ENCODE results near the gene TRAPPC12.
"Not testable (repeated sequence)": the region's sequence is repeated elsewhere in the genome, so short reads cannot be mapped to it uniquely, and the experiment has no call there.

TRAPPC12 gene

DNA sequence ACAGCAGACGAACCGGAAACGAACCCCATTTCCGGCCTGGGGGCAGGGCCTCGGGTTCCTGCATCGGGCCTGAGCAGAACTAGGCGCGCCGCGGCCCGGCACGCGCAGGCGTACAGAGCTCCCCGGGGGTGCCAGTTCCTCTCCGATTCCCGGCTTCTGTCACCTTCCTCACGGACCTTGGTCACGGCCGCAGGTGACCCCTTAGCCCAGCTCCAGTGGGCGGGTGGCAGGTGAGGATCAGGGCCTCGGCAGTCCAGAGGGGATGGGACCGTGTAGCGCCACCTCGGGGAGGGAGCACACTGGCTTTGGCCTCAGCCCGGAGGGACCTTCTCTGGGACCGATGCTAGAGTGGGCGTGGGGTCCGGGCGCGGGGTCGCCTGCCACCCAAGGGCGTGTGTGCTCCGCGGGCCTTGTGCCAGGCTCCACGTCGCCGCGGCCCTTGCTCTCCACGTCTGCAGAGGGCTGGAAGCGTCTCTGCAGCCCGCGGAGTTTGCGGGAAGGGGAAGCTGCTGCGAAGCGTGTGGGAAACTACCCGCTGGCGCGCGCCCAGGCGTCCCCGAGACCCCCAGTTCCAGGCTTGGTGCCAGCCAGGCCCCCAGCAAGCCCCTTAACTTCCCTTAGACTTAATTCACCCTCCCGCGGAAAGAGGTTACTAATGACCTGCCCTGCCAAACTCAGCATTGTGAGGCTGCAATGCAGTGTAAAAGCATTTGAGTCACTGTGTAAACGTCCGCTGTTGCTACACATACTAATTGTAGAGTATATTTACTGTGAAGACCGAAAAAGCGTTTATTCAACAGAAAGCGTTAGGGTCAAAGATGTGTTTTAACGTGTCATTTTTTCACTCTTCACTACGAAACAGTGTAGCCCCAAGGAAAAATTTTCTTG lies at the start of gene TRAPPC12:
Gene TRAPPC12 (plus strand): TSS at position 48 of the 888 bp plus-strand sequence. CDS start 7,930 bp downstream, outside the sequence.
- peak; percentile 93 for DNase-seq (ENCODE audit: low spot score)

DNA sequence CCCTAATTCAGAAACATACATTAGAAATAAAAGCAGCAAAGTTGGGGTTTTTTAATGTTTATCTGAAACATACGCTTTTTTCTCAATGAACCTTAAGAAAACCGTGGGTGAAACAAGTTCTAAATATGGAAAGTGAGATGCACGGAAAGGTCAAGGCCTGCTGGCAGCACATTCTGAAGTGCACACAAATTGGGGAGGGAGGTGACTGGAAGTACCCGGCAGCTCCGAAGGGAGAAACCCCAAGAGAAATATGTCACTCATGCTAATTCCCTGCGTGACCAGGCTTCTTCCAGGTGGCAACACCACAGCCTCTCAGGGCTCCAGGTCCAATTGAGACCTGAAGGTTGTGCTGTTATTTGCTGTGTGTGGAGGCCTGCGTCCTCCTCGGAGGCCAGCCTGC lies 47.4 kb upstream of the TRAPPC12 start:
- DNase-seq (ENCODE audit: low spot score), result no peak

DNA sequence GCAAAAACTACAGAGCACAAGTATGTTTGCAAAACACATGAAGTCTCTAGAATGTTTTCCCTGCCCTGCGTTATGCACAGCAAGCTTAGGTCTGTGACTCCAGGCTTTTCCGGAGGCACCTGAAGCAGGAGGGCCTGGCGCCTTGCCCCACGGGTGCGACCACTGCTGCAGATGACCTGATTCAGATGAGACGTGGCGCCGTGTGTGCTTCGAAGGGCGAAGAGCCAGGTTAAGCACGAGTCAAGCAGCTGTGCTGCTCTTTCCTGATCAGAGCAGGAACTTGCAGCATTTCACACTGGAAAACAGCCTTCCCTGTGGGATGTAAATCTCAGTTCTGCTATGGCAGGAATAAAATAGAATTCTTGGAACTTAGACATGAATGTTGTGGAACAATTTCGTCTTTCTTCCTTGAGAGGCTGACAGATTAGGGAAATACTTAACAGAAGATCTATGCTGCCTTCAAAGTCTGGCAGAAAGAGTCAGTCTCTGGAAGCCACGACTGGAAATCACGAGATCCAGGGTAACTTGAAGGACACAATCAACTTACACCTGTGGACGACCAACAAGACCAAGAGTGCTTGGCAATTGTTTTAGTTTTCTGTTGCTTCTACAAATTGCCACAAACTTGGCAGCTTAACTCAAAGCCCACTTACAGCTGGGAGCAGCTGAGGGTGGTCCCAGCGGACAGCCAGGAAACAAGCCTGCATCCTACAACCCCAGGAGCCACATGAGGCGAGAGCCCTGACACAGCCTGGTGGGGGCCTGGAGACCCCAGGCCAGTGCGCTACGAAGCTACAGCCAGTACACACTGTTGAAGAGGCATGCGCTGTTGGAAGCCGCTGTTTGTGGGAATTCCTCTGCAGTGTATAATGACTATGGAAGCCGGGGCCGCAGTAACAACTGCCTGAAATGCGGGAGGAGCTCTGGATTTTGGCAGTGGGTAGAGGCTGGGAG lies 44.8 kb upstream of the TRAPPC12 start:
- DNase-seq (ENCODE audit: low spot score), result no peak

DNA sequence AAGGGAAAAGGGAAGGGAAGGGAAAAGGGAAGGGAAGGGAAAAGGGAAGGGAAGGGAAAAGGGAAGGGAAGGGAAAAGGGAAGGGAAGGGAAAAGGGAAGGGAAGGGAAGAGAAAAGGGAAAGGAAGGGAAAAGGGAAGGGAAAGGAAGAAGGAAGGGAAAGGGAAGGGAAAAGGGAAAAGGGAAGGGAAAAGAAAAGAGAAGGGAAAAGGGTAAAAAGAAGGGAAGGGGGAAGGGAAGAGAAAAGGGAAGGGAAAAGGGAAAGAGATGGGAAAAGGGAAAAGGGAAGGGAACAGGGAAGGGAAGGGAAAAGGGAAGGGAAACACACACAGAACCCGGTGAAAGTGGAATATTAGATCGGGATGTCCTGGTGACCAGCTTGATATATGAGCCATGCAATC lies 42.6 kb upstream of the TRAPPC12 start:
- no peak for DNase-seq (ENCODE audit: low spot score)

DNA sequence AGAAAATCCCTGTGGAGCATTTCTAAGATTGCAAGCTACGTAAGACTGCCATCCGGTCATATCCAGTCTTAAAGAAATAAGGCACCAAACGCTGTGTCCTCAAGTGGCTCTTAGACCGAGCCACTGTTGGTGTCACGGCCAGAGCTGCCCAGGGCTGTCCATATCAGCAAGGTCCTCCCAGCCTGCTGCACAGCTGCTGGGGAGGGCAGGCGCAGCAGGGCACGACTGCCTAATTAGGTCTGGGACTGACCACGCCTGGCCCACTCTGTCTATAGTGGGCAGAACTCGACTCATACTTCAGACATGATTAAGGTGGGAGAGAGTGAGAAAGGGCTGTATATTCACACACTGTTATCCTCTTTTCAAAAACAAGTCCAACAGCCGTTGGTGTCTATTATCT lies 41.2 kb upstream of the TRAPPC12 start:
- no peak for DNase-seq (ENCODE audit: low spot score)

DNA sequence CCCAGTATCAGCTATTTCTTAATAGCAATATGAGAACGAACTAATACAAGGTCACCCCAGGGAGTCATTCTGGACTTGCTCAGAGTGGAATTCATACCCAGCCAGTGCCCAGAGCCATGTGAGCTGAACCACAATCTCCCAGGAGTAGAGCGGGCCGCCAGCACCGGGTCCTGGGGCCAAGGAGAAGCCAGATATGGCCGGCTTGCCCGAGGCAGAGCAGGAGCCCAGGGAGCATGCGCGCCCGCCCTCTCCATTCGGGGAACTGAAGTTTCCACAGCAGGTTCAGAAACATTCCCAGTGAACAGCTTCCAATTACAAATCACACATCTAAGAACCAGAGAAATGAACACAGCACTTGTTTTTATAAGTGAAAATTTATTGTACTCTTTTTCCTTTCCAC lies 39.4 kb upstream of the TRAPPC12 start:
- no peak for DNase-seq (ENCODE audit: low spot score)

DNA sequence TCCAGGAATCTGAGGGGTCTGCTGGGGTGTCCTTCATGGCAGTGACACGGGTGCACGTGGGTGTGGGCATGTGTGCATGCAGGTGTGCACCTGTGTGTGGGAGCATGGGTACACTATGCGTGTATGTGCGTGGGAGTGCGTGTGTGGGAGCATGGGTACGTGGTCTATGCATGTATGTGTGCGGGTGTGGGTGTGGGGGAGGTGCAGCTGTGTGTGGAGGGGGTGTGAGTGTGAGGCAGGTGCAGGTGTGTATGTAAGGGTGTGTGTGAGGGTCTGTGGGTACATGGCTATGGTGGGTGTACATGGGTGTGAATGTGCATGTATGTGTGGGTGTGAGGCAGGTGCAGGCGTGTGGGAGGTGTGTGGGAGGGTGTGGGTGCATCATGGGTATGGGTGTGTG lies 38.2 kb upstream of the TRAPPC12 start:
- DNase-seq (ENCODE audit: low spot score), result no peak

DNA sequence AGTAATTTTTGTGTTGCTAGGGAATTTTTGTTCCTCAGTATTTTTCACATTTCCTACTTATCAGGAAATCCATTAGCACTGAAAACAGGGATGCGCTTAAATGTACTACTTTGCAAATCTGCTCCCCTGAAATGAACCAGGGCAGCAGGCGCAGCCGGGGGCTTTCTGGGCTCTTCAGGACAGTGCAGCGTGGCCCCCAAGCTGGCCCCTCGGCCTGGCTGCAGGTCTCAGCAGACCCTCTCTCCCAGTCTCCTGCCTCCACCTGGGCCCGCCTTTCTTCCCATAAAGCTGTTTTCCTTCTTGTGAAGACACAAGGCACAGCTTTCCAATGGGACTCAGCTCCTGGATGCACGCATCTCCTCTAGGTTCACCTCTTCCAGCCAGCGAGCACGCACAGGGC lies 37.2 kb upstream of the TRAPPC12 start:
- DNase-seq (ENCODE audit: low spot score), result no peak

DNA sequence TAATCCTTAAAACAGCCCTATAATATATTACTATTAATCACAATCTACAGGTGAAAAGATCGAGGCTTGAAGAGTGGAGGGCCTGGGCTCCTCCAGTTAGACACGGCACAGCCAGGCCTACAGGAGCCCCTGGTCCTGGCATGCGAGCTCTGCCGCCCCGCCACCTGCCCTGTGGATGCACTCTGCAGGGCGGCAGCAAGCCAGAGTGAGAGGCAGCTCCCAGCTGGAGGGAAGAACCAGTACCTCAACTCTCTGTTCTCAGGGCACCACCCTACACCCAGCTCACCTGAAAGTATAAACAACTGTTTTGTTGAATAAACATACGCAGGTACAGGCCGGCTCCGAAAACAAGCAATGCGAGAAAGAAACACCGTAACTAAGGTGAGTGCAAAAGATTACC lies 36.5 kb upstream of the TRAPPC12 start:
- DNase-seq (ENCODE audit: low spot score), result no peak

DNA sequence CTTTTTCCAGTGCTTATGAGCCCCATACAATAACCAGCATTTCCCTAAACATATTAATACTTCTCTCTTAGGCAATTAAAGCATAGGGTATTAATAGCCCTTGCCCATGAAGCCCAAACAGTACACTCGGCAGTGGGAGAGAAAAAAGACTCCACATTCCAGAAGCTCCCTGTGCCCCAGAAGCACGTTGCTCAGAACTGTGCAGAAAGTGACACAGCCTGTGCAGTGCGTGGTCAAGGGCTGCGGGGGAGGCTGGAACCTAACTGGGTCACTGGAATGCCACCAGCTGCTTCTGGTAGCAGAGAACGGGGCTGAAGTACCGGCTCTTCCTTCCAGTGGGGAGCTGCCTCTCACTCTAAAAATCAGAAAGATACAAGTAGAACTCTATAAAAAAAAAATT lies 34.6 kb upstream of the TRAPPC12 start:
- DNase-seq (ENCODE audit: low spot score), result no peak

DNA sequence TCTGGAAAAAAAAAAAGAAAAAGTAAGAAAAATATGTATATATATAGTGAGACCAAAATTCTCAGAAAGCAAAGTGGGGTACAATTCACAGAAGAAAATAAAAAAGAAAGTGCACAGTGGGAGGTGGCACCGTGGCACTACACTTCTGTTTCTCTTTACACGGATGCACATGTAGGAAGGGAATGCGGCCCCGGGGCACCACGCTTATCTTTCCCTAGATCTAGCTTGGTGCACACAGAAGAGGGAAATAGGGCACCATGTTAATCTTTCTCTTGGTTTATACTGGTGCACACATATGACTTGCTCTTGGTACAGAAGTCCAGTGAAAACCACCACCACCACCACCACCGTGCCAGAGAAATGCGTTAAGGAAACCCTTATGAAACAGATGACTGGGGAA lies 33.9 kb upstream of the TRAPPC12 start:
- no peak for DNase-seq (ENCODE audit: low spot score)

DNA sequence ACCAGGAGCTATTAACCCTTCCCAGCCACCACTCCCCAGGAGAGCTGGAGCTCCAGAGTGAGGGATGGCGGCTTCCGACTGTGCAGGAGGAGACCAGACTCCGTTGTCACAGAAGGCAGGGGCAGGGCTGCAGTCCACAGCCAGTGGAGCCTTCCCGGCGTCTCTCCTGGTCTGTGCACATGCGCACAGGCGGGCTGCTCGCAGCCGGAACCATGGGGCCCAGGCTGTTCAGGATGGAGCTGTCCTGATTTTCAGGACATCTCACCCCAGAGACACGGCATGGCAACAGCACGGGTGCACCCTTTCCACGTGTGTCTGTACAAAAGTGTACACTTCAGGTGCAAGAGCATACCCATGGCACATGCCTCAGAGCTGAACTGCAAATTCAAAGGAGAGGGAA lies 30.7 kb upstream of the TRAPPC12 start:
- DNase-seq (ENCODE audit: low spot score), result no peak

DNA sequence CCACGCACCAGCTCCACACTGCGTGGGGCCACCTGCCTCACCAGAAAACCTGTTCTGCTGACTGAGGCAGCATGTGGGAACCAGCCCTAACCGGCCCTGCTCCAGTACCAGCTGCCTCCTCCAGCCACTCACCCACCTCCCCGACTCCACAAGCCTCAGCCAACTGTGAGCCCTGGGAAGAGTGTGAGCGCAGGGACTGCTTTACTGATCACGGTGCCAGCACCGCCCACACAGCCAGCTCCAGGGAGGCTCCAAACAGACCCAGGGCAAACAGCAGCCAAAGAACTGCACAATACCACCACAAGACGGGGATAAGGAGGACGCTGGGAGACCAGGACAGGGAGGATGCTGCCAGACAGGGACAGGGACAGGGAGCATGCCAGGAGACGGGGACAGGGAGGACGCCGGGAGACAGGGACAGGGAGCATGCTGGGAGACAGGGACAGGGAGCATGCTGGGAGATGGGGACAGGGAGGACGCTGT lies 30.2 kb upstream of the TRAPPC12 start:
- DNase-seq (ENCODE audit: low spot score), result no peak

DNA sequence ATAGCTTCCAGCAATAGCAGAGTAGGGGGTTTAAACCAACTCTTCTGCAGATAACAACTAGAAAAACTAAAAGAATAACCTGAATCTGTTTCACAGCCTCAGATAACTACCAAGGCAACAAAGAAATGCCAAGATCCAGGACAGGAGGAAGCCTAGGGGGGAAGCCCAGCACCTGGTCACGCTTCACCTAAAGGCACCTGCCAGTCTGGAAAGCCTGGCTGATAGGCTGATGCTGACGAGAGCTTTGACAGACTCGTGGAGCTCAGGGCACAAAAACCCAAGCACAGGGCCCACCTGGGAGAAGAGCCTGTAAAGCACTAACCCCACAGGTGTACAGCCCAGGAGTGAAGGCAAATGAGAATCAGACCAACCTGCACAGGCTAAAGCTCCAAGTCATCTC lies 24.5 kb upstream of the TRAPPC12 start:
- DNase-seq (ENCODE audit: low spot score), result no peak

DNA sequence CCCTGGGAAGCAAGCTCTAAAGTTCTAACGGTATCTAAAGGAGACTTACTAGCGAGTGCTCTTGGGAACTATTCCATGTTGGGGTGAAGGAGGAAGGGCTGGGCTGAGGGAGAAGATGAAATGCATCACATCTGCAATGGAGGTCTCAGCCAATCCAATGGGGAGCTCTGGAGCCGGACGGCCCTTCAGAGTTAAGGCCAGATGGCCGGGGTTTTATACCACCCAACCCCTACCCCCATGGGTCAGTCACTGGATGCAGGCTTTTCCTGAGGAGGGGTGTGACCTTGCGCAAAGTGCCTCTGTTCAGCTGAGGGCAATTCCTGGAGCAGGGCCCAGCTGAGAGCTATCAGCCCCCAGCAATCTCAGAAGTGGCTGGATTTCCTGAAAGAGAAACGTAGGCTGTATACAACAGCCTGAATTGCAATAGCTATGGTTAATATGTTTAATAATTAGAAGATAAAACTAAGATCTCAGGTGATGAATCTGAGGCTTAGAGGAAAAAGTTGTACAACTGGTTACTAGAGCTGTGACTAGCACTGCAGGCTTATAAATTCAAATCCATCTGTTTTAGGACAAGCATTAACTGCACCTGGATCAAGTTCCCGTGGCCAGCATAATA lies 23.4 kb upstream of the TRAPPC12 start:
- DNase-seq (ENCODE audit: low spot score), result no peak

DNA sequence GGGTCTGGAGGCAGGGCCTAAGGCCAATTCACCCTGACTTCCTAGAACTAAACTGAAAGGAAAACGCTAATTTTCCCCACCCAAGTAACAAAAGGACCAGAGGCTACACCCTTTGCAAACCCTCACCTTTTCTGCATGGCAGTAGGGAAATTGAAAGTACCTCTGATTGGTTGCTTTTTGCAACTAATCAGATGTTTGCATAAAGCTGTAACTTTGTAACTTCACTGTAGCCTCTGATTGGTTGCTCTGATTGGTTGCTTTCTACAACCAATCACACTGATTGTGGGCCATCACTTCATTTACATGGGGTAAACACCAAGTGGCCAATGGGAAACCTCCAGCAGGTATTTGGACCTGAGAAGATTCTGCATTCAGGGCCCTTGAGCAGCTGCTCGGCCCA lies 22.7 kb upstream of the TRAPPC12 start:
- DNase-seq (ENCODE audit: low spot score), result no peak

DNA sequence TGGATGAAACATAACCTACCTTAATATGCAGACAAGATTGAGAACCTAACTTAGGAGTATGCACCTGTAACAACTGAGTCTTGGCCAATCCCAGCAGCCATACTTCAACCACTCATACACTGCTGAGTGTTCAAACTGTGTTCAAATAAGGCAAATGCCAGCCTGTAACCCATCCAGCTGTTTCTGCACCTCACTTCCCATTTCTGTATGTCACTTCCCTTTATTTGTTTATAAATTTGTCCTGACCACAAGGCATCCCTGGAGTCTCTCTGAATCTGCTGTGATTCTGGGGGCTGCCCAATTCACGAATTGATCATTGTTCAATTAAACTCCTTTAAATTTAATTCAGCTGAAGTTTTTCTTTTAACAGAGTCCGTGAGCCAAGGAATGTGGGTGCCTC lies 22.0 kb upstream of the TRAPPC12 start:
- not testable (repeated sequence) for DNase-seq (ENCODE audit: low spot score)

DNA sequence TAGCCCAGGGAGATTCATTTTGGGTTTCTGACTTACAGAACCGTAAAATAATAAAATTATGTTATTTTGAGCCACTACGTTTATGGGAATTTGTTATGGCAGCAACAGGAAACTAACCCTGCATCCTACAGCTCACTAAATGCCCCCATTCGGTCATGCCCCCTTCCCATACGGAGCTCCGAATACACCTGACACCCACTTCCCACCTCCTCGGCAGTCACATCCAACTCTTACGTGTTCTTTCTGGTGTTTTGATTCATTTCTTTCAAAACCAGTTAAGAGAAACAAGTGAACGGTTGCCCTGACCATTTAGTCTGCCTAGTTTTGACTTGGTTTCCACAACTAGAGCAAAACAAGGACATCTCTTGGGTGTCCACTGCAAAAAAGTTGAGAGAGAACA lies 21.6 kb upstream of the TRAPPC12 start:
- DNase-seq (ENCODE audit: low spot score), result no peak

DNA sequence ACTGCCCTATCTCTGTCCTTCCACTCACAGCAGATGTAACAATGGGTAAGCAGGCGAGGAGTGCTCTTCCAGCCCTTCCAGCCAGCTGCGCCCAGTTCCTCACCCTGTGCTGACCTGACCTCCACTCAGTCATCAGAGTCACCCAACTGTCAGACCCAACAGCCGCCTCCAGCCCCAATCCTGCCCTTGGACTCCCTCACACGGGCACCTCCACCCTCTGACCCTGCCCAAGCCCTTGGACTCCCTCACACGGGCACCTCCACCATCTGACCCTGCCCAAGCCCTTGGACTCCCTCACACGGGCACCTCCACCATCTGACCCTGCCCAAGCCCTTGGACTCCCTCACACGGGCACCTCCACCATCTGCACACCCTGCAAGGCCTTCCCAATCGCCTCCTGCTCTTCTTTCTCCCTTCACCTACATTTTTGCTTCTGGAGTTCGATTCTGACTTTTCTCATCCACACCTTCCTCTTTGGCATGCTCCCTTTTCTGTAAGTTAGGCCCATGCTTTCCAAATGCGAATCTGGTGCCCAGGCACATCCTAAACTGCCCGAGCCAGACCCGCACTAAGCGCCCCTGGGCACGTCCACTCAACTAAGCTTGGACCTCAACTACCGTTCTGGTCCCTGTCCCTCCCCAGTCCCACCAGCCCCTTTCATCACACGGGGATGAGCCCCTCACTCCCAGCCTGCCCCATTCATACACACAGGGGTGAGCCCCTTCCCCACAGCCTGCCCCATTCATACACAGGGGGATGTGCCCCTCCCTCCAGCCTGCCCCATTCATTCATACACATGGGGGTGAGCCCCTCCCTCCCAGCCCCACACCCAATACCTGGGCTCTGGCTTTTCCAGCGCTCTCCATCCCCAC lies 17.7 kb upstream of the TRAPPC12 start:
- DNase-seq (ENCODE audit: low spot score), result no peak

DNA sequence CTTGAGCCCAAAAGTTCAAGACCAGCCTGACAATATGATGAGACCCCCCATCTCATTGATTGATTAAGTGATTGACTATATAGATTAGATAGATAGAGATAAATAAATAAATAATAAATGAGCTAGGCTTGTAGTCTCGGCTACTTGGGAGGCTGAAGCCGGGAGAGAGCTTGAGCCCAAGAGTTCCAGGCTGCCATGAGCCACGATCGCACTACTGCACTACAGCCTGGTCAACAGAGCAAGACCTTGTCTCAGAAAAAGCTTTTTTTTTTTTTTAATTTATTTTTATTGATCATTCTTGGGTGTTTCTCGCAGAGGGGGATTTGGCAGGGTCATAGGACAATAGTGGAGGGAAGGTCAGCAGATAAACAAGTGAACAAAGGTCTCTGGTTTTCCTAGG lies 14.3 kb upstream of the TRAPPC12 start:
- no peak for DNase-seq (ENCODE audit: low spot score)

DNA sequence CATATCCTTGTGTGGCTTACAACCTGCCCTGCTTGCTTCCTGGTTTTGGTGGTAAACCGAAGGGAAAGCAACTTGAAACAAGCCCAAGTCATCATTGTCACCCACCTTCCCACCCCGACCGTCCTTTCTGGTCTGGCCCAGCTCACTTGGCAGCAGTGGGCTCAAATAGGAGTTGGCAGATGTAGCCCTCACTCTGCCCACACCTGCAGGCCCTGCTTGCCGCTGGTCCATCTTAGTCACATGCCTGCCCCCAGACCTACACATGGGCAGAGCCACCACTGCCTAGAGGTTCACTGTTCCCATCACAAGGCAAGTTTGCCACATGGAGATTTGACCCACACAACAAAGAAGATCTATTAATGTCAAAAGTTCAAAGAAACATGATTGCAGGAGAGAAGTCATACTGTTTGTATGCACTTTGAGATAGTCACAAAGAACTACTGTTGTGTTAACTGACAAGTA lies 11.2 kb upstream of the TRAPPC12 start:
- DNase-seq (ENCODE audit: low spot score), result no peak
